TTC549 (cell line): Measurements from ENCODE around the gene RBSN.

Experiments used
- FAIRE-seq: peaks from 2 replicates; lab custom pipeline; 2012; peaks lifted over from hg19 to GRCh38; lab: Jason Lieb, UNC

Gene RBSN

GRCh38 chr3:15099364-15100098, 583 bp upstream of the RBSN start:
- FAIRE-seq: no peak

- no peak for FAIRE-seq
Measured at GRCh38 chr3:15097891-15098290, 1.1 kb downstream of the RBSN start.

- FAIRE-seq: no peak
Measured at GRCh38 chr3:15096046-15096445, 2.9 kb downstream of the RBSN start.

GRCh38 chr3:15094187-15094875, 4.6 kb downstream of the RBSN start:
- FAIRE-seq: no peak

- FAIRE-seq: no peak
Measured at GRCh38 chr3:15092686-15093085, 6.3 kb downstream of the RBSN start.

- no peak for FAIRE-seq
Measured at GRCh38 chr3:15091575-15091974, 7.4 kb downstream of the RBSN start.

GRCh38 chr3:15089201-15089600, 9.7 kb downstream of the RBSN start:
- FAIRE-seq: no peak

GRCh38 chr3:15086699-15087098, 12.2 kb downstream of the RBSN start:
- FAIRE-seq: no peak

- no peak for FAIRE-seq
Measured at GRCh38 chr3:15086263-15086662, 12.7 kb downstream of the RBSN start.

GRCh38 chr3:15083252-15083651, 15.7 kb downstream of the RBSN start:
- no peak for FAIRE-seq

- FAIRE-seq: no peak
Measured at GRCh38 chr3:15081960-15082664, 16.8 kb downstream of the RBSN start.

GRCh38 chr3:15079091-15079490, 19.9 kb downstream of the RBSN start:
- no peak for FAIRE-seq

GRCh38 chr3:15074500-15074899, 24.4 kb downstream of the RBSN start:
- FAIRE-seq: no peak

GRCh38 chr3:15071699-15072098, 27.2 kb downstream of the RBSN start:
- FAIRE-seq: no peak

- FAIRE-seq: no peak
Measured at GRCh38 chr3:15069441-15069840, 29.5 kb downstream of the RBSN start.

- no peak for FAIRE-seq
Measured at GRCh38 chr3:15066467-15066866, 32.5 kb downstream of the RBSN start.

- no peak for FAIRE-seq
Measured at GRCh38 chr3:15065550-15066007, 33.4 kb downstream of the RBSN start.

GRCh38 chr3:15064835-15065549, 34.0 kb downstream of the RBSN start, which contains the start of gene MRPS25:
Gene MRPS25 (minus strand): TSS chr3:15065315. CDS start chr3:15065194, 121 bp downstream.
- no peak for FAIRE-seq

GRCh38 chr3:15064299-15064834, 34.6 kb downstream of the RBSN start:
- no peak for FAIRE-seq

GRCh38 chr3:15063656-15064286, 35.2 kb downstream of the RBSN start:
- FAIRE-seq: no peak

GRCh38 chr3:15063238-15063637, 35.7 kb downstream of the RBSN start:
- FAIRE-seq: no peak

- FAIRE-seq: no peak
Measured at GRCh38 chr3:15060029-15060428, 38.9 kb downstream of the RBSN start.
